GM21526 (cell line): ENCODE data around the gene HYOU1.
"Not testable (repeated sequence)": the region's sequence is repeated elsewhere in the genome, so short reads cannot be mapped to it uniquely, and the experiment has no call there.

Source experiments
- ATAC-seq: cut with Tn5 transposase; IDR thresholded peaks from one replicate; pipeline ENCODE4 v1.9.1; 2021; ENCODE audit warnings: moderate library complexity; ENCODE audit not compliant: unreplicated experiment, low FRiP score

Gene HYOU1

DNA sequence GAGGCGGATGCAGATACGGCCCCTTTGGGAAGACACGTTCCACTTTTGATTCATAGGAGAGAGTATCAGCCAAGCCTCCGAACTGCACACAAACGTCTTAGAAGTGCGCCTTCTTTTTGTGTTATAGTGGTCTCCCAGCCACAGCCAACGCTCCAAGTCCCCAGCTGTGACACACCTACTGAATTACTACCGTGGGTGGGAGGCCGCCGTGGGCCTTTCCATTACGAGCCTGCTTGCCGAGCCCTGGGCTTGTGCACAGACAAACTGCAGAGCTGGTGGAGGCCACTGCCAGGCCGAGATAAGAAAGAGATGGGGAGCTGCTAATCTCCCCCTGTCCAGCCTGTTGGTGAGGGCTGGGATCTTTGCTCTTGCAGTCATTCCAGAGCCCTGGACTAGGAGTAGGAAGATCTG is 28.4 kb upstream of the HYOU1 start:
- ATAC-seq, result peak; percentile 5

DNA sequence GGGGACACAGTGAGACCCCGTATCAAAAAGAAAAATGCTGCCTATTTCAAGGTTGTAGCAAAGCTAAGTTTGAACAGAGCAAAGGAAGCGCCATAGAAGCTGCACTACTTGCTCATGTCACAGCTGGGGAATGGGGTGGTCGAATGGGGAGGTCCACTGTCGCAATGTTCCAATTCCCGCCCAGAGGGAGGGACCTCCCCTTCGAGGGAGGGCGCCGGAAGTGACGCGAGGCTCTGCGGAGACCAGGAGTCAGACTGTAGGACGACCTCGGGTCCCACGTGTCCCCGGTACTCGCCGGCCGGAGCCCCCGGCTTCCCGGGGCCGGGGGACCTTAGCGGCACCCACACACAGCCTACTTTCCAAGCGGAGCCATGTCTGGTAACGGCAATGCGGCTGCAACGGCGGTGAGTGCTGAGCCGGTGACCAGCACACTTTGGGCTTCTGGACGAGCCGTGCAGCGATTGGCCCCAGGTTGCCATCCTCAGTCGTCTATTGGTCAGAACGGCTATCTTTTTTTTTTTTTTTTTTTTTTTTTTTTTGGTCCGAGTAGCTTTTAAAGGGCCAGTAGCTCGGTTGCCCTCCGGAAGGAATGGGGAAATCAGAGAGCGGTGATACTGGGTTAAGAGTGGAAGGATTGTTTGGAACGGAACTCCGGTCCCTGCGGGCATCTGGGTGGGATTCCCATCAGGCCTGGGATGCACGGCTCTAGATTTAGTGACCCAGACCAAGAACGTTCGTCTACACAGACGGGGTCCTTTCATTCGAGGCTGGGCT is 27.8 kb upstream of the HYOU1 start, which contains the start of gene HMBS:
Gene HMBS, plus strand, starts transcription at position 219 of the 774 bp plus-strand sequence. Its CDS starts 153 bp downstream, at position 372.
- ATAC-seq, result peak; percentile 75

DNA sequence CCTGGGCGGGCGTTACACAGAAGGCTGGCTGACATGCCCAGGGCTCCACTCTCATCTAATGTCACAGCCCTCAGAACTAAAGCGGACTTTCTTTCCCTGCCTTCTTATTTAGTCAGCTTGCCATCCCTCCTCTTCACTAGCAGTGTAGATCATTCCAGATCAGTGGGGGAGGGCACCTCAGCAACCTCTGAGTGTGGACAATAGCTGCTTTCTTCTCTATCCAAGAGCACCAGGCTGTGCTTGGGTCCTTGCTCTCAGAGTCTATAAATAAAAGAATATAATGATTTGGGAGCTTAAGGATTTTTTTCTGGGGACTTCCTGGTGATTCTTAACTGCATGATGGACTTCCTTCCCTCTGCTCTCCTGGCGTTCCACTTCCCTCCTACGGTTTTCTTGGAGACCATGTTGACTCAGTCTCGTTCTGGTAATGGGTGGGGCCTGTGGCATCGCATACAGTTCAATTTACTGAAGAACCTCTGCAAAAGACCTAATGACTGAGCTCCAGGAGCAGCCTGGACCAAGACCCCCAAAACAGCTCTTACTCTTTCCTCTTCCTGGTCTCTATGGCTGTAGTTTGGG is 24.8 kb upstream of the HYOU1 start:
- ATAC-seq, result no peak

DNA sequence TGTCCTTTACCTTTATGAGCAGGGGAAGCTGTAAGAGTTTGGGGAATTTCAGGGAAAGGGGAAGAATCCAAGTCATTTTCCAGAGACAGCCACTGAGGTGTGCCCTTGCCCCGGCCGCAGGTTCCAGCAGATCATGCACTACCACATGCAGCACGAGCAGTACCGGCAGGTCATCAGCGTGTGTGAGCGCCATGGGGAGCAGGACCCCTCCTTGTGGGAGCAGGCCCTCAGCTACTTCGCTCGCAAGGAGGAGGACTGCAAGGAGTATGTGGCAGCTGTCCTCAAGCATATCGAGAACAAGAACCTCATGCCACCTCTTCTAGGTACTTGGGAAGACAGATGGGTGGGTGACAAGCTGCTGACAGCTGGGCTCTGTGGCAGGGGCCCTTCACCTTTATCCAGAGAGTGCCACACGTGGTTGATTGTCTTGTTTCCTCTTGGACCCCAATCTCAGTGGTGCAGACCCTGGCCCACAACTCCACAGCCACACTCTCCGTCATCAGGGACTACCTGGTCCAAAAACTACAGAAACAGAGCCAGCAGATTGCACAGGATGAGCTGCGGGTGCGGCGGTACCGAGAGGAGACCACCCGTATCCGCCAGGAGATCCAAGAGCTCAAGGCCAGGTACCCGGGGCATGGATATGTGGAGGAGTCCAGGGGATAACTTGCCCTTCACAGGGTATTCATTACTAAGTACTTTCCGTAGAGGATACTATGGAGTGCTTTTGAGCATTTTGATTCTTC is 21.8 kb upstream of the HYOU1 start:
- no peak for ATAC-seq

DNA sequence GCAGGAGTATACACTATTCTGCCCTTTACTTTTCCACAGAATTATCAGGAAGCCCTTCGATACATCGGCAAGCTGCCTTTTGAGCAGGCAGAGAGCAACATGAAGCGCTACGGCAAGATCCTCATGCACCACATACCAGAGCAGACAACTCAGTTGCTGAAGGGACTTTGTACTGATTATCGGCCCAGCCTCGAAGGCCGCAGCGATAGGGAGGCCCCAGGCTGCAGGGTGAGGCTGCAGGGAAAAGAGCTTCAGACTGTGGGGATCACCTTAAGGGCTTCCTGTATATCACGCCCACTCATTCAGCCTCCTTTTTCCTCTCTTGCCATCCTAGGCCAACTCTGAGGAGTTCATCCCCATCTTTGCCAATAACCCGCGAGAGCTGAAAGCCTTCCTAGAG is 20.8 kb upstream of the HYOU1 start:
- ATAC-seq, result no peak

DNA sequence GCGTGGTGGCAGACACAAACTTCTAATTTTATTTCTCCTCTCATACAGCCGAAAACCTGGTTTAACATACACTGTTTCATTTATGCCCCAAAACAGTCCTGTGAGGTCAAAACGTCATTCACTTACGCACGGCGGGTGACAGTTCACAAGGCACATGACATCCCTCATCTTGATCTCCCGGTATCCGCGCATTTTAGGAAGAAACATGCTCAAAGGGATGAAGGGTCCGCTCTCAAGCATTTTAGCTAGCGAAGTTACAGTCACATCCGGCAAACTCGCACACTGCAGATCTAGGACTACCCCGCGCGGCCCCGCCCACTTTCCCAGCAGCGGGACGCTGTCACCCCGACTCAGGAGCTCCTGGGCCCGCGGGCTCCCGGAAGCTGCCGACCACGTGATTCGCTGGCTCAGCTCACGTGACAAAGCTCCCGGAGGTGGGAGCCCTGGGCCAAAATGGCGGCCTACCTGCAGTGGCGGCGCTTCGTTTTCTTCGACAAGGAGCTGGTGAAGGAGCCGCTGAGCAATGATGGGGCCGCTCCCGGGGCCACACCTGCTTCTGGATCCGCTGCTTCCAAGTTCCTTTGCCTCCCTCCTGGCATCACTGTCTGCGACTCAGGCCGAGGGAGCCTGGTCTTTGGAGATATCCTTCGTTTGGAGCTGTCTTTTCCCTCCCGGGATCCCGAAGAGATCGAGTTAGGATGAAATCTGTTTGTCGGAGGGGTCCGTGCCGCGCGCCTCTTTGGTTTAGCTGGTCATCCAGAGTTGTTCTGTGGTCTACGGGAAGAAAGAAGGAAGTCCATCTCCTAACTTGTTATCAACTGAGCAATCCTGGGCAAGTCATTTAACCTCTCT is 10.6 kb upstream of the HYOU1 start, which contains the start of gene VPS11:
Gene VPS11, plus strand, starts transcription at position 448 of the 852 bp plus-strand sequence. Its CDS starts 6 bp downstream, at position 454.
- ATAC-seq, result peak; percentile 82

DNA sequence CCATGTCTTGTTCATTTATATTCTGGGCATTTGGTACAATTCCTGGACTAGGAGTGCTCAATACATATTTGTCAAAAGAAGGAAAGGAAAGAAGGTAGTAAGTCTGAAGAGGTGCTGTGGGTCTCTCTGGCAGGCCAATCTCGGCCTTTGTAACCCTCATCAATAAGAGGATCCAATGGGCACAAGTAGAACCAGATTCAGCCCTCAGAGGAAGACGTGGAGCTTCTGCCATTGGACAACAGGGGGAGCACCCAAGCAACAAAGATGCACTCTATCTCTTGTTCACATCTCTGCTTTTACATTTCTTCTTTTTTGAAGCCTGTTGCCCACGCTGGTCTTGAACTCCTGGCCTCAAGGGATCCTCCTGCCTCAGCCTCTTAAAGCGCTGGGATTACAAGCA is 8.4 kb upstream of the HYOU1 start:
- no peak for ATAC-seq

DNA sequence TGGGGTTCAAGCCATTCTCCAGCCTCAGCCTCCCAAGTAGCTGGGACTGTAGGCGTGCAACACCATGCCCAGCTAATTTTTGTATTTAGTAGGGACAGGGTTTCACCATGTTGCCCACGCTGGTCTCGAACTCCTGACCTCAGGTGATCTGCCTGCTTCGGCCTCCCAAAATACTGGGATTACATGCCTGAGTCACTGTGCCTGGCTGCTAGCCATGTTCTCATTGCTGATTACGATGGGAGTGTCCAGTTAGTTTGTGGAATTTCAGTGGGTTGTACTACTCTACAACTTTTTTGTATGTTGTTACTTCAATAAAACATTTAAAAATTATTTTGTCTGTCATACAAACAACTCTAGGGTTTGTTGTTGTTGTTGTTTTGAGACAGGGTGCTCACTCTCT is 5.8 kb upstream of the HYOU1 start:
- no peak for ATAC-seq

DNA sequence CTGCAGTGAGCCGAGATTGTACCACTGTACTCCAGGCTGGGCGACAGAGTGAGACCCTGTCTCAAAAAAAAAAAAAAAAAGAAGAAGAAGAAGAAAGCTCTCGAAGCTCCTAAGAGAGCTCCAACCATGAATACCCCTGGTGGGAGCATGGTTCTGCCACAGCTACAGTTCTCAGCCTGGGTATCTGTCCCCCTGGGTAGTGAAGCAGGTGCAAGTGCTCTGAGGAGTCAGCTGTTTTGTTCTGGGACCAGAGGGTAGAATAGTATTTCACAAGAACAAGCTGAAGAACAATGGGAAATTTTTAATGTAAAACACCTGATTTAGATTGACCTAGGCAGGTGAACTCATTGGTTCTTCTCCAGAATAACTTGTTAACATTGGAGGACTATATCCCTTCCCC is 4.3 kb upstream of the HYOU1 start:
- ATAC-seq, result no peak

DNA sequence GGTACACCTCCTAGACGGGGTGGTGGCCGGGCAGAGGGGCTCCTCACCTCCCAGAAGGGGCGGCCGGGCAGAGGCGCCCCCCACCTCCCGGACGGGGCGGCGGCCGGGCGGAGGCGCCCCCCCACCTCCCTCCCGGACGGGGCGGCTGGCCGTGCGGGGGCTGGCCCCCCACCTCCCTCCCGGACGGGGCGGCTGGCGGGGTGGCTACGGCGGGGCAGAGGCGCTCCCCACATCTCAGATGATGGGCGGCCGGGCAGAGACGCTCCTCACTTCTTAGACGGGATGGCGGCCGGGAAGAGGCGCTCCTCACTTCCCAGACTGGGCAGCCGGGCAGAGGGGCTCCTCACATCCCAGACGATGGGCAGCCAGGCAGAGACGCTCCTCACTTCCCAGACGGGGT is 2.1 kb upstream of the HYOU1 start:
- not testable (repeated sequence) for ATAC-seq

DNA sequence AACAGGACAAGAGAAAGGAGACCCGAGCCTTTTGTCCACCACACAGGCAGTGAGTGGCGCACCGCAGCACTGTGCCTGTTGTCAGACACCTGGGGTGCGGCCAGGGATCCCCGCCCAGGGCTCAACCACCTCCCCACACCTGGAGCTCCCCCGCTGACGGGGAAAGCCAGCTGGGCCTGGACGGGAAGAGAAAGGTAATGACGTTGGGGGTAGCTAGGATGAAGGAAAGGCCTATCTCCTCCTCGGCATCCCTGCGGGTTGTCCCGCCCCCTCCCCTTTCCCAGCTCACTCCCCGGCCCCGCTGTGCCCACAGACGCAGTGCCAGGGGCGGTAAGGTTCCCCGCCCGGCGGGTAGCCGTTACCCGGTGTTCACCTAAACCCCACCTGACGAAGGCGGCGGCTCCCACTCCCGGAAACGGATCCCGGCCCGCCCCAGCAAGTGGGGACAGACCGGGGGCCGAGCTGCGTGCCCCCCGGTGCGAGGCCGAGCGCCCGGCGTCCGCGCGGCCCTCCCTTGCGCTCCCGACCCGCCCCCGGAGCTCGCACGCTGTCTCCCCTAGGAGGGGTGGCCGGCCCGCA is 495 bp downstream of the HYOU1 start:
- ATAC-seq, result peak; percentile 7

DNA sequence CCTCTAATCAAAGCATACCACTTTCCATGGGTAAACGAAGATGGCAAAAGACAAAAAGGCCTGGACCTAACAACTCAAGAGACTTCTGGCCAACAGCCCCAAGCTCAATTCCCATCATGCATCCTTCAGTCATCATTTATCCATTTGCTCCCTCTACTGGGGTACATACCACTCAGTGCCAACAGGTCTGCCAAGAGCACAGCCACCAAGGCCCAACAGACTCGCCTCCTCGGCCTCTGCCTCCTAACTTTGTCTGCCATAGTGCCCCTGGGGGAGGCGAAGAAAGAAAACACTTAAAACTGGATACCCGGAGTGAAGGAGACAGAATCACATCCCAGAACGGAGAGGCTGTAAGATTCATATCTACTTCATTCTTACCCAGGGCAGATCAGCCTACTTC is 1.1 kb downstream of the HYOU1 start:
- no peak for ATAC-seq

DNA sequence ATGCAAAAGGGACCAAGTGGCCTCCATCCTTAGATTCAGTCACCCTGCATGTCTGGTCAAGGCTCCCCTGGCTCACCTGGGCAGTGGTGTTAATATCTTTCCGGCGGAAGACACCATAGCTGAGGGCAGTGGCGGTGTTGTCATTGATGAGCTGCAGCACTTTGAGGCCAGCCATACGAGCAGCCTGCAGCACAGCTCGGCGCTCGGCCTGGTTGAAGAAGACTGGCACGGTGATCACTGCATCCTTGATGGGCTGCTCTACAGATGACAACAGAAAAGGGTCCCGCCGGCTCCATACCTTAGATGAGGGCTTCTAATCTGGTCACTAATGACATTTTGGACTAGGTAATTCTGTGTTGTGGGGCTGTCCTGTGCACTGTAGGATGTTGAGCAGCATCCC is 2.6 kb downstream of the HYOU1 start:
- ATAC-seq, result no peak

DNA sequence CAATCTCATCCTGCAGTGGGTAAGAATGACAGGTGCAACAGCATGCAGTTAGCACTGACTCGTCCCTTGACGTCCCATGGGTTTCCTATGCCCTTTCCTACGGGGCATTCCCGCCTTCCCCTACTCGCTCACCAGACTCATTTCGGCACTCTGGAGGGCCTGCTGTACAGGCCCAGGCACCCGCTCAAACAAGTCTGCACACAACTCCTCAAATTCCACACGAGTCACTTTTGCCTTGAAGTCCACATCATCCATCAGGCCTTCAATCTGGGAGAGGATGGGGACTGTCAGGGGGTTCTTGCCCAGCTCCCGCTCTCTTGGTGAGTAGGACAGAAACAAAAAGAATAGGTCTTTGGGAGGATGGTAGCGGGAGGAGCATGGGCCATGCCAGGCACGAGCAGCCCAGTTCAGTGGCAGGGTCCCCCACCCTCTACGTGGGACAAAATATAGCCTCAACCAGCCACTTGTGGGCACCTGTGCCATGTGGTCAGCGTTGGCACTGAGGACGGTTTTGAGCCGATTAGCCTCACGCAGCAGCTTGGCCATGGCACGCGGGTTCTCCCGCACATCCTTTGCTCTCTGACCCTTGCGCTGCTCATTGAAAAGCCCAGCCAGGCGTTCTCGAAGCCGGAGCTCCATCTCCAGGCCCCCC is 4.7 kb downstream of the HYOU1 start:
- no peak for ATAC-seq

DNA sequence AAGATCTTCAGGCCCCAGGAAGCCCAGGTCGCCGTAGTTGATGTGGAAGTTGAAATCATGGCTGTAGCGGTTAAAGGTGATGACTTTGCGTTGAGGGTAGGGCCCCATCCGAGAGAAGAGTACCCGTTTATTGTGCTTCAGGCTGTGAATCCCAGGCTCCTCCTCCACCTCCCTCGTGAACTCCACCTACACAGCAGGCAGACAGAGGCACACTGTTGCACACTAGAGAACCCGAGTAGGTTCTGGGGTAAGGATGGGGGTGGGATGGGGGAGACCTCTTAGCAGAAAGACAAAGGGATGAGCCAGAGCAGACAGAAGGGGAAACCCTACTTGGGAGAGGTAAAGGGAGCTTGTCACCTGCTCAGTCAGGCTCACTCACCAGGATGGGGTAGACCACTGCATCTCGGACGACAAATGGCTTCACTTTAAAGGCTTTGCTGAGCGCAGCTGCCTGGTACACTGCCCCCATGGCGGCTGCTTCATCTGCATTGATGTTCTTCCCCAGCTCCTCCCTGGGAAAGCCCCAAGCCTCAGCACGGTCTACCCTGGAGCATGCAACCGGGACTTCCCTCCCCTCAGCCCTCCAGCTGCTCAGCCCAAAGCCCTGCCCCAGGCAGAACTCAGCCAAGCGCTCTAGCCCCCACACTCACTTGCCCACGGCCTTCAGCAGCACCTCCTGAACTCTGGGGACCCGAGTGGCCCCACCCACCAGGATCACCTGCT is 5.4 kb downstream of the HYOU1 start:
- no peak for ATAC-seq

DNA sequence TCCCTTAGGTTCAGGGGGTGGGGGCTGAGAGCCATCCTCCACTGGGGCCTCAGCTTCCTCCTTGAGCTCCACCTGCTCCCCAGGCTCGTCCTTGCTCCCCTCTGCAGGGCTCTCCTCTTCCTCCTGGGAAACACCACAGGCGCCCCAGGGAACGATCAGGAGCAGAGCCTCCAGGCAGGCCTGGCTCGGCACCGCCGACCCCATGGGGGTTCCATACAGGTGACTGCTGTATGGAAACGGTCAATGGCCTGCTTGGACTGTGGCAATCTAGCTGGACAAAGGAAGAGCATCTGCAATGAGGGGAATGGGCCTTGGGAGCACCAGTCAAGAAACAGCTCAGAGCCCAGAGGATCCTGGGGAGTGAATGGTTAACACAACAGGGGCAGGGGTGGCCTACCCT is 7.9 kb downstream of the HYOU1 start:
- ATAC-seq, result no peak

DNA sequence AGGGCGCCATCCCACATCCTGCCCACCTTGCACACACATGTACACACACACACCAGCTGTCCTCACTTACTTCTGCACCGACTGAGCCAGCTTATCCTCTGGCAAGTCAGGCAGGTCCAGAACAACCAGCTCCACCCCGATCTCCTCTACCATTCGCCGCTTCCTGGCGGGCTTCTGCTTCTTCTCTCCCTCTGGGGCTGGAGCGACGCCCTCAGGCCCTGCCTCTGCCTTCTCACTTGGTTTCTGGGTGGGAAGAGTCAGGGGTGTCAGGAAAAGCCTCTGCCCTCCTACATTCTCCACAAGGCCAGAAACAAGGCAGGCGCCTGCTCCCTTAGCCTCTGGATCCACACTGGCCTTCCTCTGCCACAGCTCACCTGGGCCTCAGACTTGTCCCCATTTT is 8.4 kb downstream of the HYOU1 start:
- no peak for ATAC-seq

DNA sequence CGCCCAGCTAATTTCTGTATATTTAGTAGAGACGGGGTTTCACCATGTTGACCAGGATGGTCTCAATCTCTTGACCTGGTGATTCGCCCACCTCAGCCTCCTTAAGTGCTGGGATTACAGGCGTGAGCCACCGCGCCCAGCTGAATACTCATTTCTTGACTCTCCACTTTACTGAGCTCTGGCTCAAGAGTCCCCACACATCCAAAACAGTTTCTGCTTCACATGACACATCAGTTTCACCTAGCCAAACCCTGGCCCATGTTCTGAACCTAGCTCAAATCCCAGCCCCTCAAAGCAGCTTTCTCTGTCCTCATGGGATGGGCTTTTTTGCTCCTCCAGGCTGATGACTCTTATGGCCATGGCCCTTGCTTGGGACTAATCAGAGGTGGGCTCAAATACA is 9.8 kb downstream of the HYOU1 start:
- ATAC-seq, result no peak

DNA sequence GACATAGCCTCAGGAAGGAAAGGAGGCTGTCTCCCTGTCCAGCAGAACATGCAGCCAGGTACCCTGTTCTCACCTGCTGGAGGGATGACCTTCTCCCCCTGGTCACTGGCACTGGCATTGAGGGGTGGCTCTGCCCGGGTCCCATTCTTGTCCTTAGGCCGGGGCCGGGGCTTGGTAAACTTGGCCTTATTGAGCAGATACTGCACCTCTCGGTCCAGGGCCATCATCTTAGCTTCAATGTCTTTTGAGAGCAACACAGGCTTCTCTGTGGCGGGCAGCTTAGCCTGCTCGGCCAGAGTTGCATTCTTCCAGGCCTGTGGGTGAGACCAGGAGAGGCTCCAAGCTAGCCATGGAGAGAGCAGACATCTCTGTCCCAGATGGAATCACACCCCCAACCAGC is 10.5 kb downstream of the HYOU1 start:
- ATAC-seq, result no peak
